MG63 (cell line): ENCODE measurements around the gene CRHR2. TPM values are rescaled to one million over a fixed set of nuclear protein-coding genes. Genes with fewer than 3 reads are reported as not detected.

ENCODE experiments used
- DNase-seq: peaks from one replicate; pipeline ENCODE4 v3.0.0-alpha.2; 2020
- H3K27me3 ChIP-seq: fragments of 250-450 bp; sonication (Bioruptor Pico); 2 replicates; pipeline ENCODE4 v1.5.1; 2020; ENCODE audit warnings: mild to moderate bottlenecking, moderate library complexity
- H3K36me3 ChIP-seq: fragments of 250-450 bp; sonication (Bioruptor Pico); 2 replicates; pipeline ENCODE4 v1.5.1; 2020; ENCODE audit warnings: mild to moderate bottlenecking, moderate library complexity
- H3K4me3 ChIP-seq: fragments of 250-450 bp; sonication (Bioruptor Pico); 2 replicates; pipeline ENCODE4 v1.5.1; 2020; ENCODE audit warnings: mild to moderate bottlenecking, moderate library complexity
- H3K9me3 ChIP-seq: fragments of 250-450 bp; sonication (Bioruptor Pico); 2 replicates; pipeline ENCODE4 v1.5.1; 2020; ENCODE audit warnings: mild to moderate bottlenecking, moderate library complexity
- total RNA-seq: library from RNA; depleted of rRNA; stranded (reverse); fragments of >200 nt; shearing (Covaris generic); gene quantifications from 2 replicates; pipeline ENCODE4 v1.2.3, GENCODE V29; 2014; ENCODE audit warnings: low replicate concordance

Gene CRHR2
- total RNA-seq, 1 experiment from 2014 or later: not detected

- H3K36me3 ChIP-seq: no peaks in the 10 kb centered on the region
- H3K27me3 ChIP-seq: no peaks in the 10 kb centered on the region
- no peaks in the 10 kb centered on the region for H3K9me3 ChIP-seq
- H3K4me3 ChIP-seq: no peak overlapping the region
- no peak for DNase-seq
These were observed 17.2 kb downstream of the CRHR2 start for GRCh38 chr7:30665043-30665442.

GRCh38 chr7:30664184-30664885, 17.9 kb downstream of the CRHR2 start:
- DNase-seq: no peak
- Histone ChIP-seq H3K36me3 (no peaks in the 10 kb centered on the region), H3K27me3 (no peaks in the 10 kb centered on the region), H3K9me3 (no peaks in the 10 kb centered on the region), H3K4me3 (no peak overlapping the region)

GRCh38 chr7:30663414-30663813, 18.8 kb downstream of the CRHR2 start:
- H3K36me3 ChIP-seq: no peaks in the 10 kb centered on the region
- no peak for DNase-seq
- no peaks in the 10 kb centered on the region for H3K9me3 ChIP-seq
- no peak overlapping the region for H3K4me3 ChIP-seq
- no peaks in the 10 kb centered on the region for H3K27me3 ChIP-seq

GRCh38 chr7:30662431-30662939, 19.8 kb downstream of the CRHR2 start:
- no peak for DNase-seq
- H3K27me3 ChIP-seq: no peaks in the 10 kb centered on the region
- no peaks in the 10 kb centered on the region for H3K36me3 ChIP-seq
- H3K9me3 ChIP-seq: no peaks in the 10 kb centered on the region
- no peak overlapping the region for H3K4me3 ChIP-seq

GRCh38 chr7:30661926-30662325, 20.3 kb downstream of the CRHR2 start:
- no peaks in the 10 kb centered on the region for H3K9me3 ChIP-seq
- no peaks in the 10 kb centered on the region for H3K36me3 ChIP-seq
- no peak overlapping the region for H3K4me3 ChIP-seq
- no peak for DNase-seq
- H3K27me3 ChIP-seq: no peaks in the 10 kb centered on the region

GRCh38 chr7:30660331-30661255, 21.7 kb downstream of the CRHR2 start:
- H3K4me3 ChIP-seq: no peak overlapping the region
- H3K9me3 ChIP-seq: no peaks in the 10 kb centered on the region
- no peaks in the 10 kb centered on the region for H3K36me3 ChIP-seq
- DNase-seq: no peak
- no peaks in the 10 kb centered on the region for H3K27me3 ChIP-seq

- DNase-seq: peak; percentile 41
- no peak overlapping the region for H3K4me3 ChIP-seq
- no peaks in the 10 kb centered on the region for H3K36me3 ChIP-seq
- H3K27me3 ChIP-seq: no peaks in the 10 kb centered on the region
- no peaks in the 10 kb centered on the region for H3K9me3 ChIP-seq
These were observed 22.9 kb downstream of the CRHR2 start for GRCh38 chr7:30659312-30659711.

GRCh38 chr7:30658479-30659074, 23.7 kb downstream of the CRHR2 start:
- DNase-seq: no peak
- Histone ChIP-seq H3K36me3 (no peaks in the 10 kb centered on the region), H3K4me3 (no peak overlapping the region), H3K27me3 (no peaks in the 10 kb centered on the region), H3K9me3 (no peaks in the 10 kb centered on the region)

- no peaks in the 10 kb centered on the region for H3K36me3 ChIP-seq
- H3K4me3 ChIP-seq: no peak overlapping the region
- no peaks in the 10 kb centered on the region for H3K9me3 ChIP-seq
- no peak for DNase-seq
- H3K27me3 ChIP-seq: no peaks in the 10 kb centered on the region
These were observed 25.1 kb downstream of the CRHR2 start for GRCh38 chr7:30657131-30657530.

- H3K9me3 ChIP-seq: no peaks in the 10 kb centered on the region
These were observed 26.0 kb downstream of the CRHR2 start for GRCh38 chr7:30656006-30656957.

GRCh38 chr7:30655096-30655970, 26.9 kb downstream of the CRHR2 start:
- no peaks in the 10 kb centered on the region for H3K36me3 ChIP-seq
- DNase-seq: no peak
- no peak overlapping the region for H3K4me3 ChIP-seq
- no peaks in the 10 kb centered on the region for H3K27me3 ChIP-seq
- H3K9me3 ChIP-seq: no peaks in the 10 kb centered on the region

More at GRCh38 chr7:30656006-30656957, 26.0 kb downstream of the CRHR2 start:
- H3K4me3 ChIP-seq: no peak overlapping the region
- no peaks in the 10 kb centered on the region for H3K27me3 ChIP-seq
- DNase-seq: no peak
- no peaks in the 10 kb centered on the region for H3K36me3 ChIP-seq

GRCh38 chr7:30654296-30655090, 27.8 kb downstream of the CRHR2 start:
- Histone ChIP-seq H3K9me3 (no peaks in the 10 kb centered on the region), H3K4me3 (no peak overlapping the region), H3K27me3 (no peaks in the 10 kb centered on the region), H3K36me3 (no peaks in the 10 kb centered on the region)
- no peak for DNase-seq

GRCh38 chr7:30652698-30653641, 29.3 kb downstream of the CRHR2 start:
- no peak for DNase-seq
- no peaks in the 10 kb centered on the region for H3K27me3 ChIP-seq
- H3K4me3 ChIP-seq: no peak overlapping the region
- no peaks in the 10 kb centered on the region for H3K36me3 ChIP-seq
- no peaks in the 10 kb centered on the region for H3K9me3 ChIP-seq

- no peaks in the 10 kb centered on the region for H3K36me3 ChIP-seq
- no peak overlapping the region for H3K4me3 ChIP-seq
- H3K27me3 ChIP-seq: no peaks in the 10 kb centered on the region
- no peak for DNase-seq
- no peaks in the 10 kb centered on the region for H3K9me3 ChIP-seq
These were observed 30.1 kb downstream of the CRHR2 start for GRCh38 chr7:30652132-30652531.
